AG09309 (cell line): ENCODE results near the gene FAM170B.

Experiments
- DNase-seq: peaks from one replicate; pipeline ENCODE4 v3.0.0-alpha.2; 2010; ENCODE audit warnings: low read depth
- H3K4me3 ChIP-seq: 2 replicates; pipeline ENCODE4 v1.5.1; 2011; ENCODE audit warnings: mild to moderate bottlenecking, low read depth, low read length, moderate library complexity; ENCODE audit not compliant: control insufficient read depth
- CTCF ChIP-seq: IDR thresholded peaks from 2 replicates; pipeline ENCODE4 v1.5.1; 2011; ENCODE audit warnings: mild to moderate bottlenecking, low read depth, low read length, inconsistent platforms; ENCODE audit not compliant: insufficient read depth, control insufficient read depth; ENCODE audit errors: missing control alignments

Gene FAM170B

GRCh38 chr10:49176310-49177268 lies 42.8 kb upstream of the FAM170B start:
- no peak for DNase-seq
- TF ChIP-seq CTCF = no peak
- H3K4me3 ChIP-seq = no peak overlapping the region

- TF ChIP-seq CTCF = no peak
- H3K4me3 ChIP-seq = no peak overlapping the region
- DNase-seq = no peak
Observed at GRCh38 chr10:49175587-49176309, 41.9 kb upstream of the FAM170B start.

- no peak for TF ChIP-seq CTCF
Observed at GRCh38 chr10:49174926-49175500, 41.2 kb upstream of the FAM170B start.

GRCh38 chr10:49174261-49174925 lies 40.6 kb upstream of the FAM170B start:
- DNase-seq = no peak
- no peak overlapping the region for H3K4me3 ChIP-seq
- no peak for TF ChIP-seq CTCF

More at GRCh38 chr10:49174926-49175500, 41.2 kb upstream of the FAM170B start:
- DNase-seq = no peak
- no peak overlapping the region for H3K4me3 ChIP-seq

GRCh38 chr10:49173853-49174252 lies 40.0 kb upstream of the FAM170B start:
- no peak overlapping the region for H3K4me3 ChIP-seq
- TF ChIP-seq CTCF = no peak
- no peak for DNase-seq

- TF ChIP-seq CTCF = no peak
- no peak overlapping the region for H3K4me3 ChIP-seq
- DNase-seq = no peak
Observed at GRCh38 chr10:49173201-49173772, 39.5 kb upstream of the FAM170B start.
